ENCODE results near the gene KRT8. TPM values are rescaled to one million over a fixed set of nuclear protein-coding genes. Genes with fewer than 3 reads are reported as not detected.
"Not testable (repeated sequence)": the region's sequence is repeated elsewhere in the genome, so short reads cannot be mapped to it uniquely, and the experiment has no call there.

KRT8 gene
- total RNA-seq, 1 experiment from 2014 or later: 2.8 TPM

- no peaks in the 10 kb centered on the region for H3K36me3 ChIP-seq
- no peaks in the 10 kb centered on the region for H3K9me3 ChIP-seq (replicated peaks)
- no peaks in the 10 kb centered on the region for H3K4me1 ChIP-seq (replicated peaks)
- H3K27ac ChIP-seq: no peak overlapping the region
- no peaks in the 10 kb centered on the region for H3K27me3 ChIP-seq (replicated peaks)
- H3K4me3 ChIP-seq: no peak overlapping the region
- DNase-seq (ENCODE audit: low read depth in 1 of 2, low spot score in 2 of 2): no peak
Measured at GRCh38 chr12:52901715-52902541, 2.9 kb downstream of the KRT8 start.

GRCh38 chr12:52900896-52901714, 3.8 kb downstream of the KRT8 start:
- H3K4me3 ChIP-seq: no peak overlapping the region
- no peaks in the 10 kb centered on the region for H3K4me1 ChIP-seq (replicated peaks)
- no peaks in the 10 kb centered on the region for H3K27me3 ChIP-seq (replicated peaks)
- H3K27ac ChIP-seq: no peak overlapping the region
- H3K9me3 ChIP-seq (replicated peaks): no peaks in the 10 kb centered on the region
- H3K36me3 ChIP-seq: no peaks in the 10 kb centered on the region
- no peak for DNase-seq (ENCODE audit: low read depth in 1 of 2, low spot score in 2 of 2)

DNA sequence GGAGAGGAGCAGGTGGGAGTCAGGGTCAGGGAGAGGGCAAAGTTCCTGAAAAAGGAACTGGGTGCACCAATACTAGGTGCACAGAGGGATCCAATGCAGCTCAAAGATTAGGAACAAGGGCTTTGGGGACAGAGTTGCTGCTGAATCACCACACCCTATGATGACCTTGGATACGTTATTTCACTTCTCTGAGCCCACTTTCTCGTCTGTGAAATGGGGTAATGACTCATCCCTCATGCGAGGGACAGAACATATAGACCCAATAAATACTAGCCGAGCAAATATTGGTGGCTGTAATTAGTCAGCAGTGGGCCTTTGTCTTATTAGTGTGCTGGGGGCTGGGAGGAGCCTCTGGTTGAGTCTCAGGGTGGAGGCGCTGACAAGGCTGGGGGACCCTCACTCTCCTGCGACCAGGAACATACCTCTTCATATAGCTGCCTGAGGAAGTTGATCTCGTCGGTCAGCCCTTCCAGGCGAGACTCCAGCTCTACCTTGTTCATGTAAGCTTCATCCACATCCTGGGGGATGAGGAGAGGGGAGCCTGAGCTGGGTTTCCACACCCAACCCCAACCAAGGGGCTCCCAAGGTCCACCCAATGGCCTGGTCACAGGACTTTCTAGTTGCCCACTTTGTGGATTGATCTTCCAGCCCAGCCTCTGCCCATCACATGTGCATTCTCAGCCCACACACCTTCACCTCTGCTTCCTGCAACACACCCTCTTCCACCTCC, 4.5 kb downstream of the KRT8 start:
- Histone ChIP-seq H3K4me3 (no peak overlapping the region), H3K36me3 (no peaks in the 10 kb centered on the region), H3K27me3 (replicated peaks) (no peaks in the 10 kb centered on the region), H3K4me1 (replicated peaks) (no peaks in the 10 kb centered on the region), H3K27ac (no peak overlapping the region), H3K9me3 (replicated peaks) (no peaks in the 10 kb centered on the region)
- no peak for DNase-seq (ENCODE audit: low read depth in 1 of 2, low spot score in 2 of 2)

- H3K27ac ChIP-seq: no peak overlapping the region
- no peak for DNase-seq (ENCODE audit: low read depth in 1 of 2, low spot score in 2 of 2)
- no peaks in the 10 kb centered on the region for H3K36me3 ChIP-seq
- no peaks in the 10 kb centered on the region for H3K9me3 ChIP-seq (replicated peaks)
- no peaks in the 10 kb centered on the region for H3K4me1 ChIP-seq (replicated peaks)
- H3K27me3 ChIP-seq (replicated peaks): no peaks in the 10 kb centered on the region
- no peak overlapping the region for H3K4me3 ChIP-seq
Measured at GRCh38 chr12:52899338-52900035, 5.4 kb downstream of the KRT8 start.

- Histone ChIP-seq H3K27me3 (replicated peaks) (no peaks in the 10 kb centered on the region), H3K4me3 (no peak overlapping the region), H3K27ac (no peak overlapping the region), H3K9me3 (replicated peaks) (no peaks in the 10 kb centered on the region), H3K36me3 (no peaks in the 10 kb centered on the region), H3K4me1 (replicated peaks) (no peaks in the 10 kb centered on the region)
- no peak for DNase-seq (ENCODE audit: low read depth in 1 of 2, low spot score in 2 of 2)
Measured at GRCh38 chr12:52896190-52897100, 8.4 kb downstream of the KRT8 start.

DNA sequence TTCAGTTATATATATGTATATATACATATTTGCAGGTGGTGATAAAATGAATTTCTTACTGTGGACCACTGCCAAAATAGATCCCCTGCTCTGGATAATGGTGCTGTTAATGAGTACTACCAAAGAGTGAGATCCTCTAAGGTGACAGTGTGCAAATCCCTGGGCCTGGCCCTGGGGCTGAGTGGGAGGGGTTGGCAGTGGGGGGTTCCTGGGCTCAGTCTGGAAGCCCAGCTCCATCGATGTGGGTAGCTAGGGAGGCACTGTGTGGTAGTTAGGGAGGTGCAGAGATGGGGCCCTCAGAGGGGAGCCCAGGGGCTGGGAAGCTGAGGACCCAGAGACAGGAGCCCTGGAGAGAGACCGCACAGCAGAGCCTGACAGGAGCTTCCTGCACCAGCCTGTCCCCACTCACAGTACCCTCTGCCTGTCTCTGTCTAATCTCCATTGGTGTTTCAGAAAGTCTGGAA, 9.1 kb downstream of the KRT8 start:
- H3K27me3 ChIP-seq (replicated peaks): no peaks in the 10 kb centered on the region
- H3K27ac ChIP-seq: no peak overlapping the region
- H3K4me3 ChIP-seq: no peak overlapping the region
- no peaks in the 10 kb centered on the region for H3K4me1 ChIP-seq (replicated peaks)
- DNase-seq (ENCODE audit: low read depth in 1 of 2, low spot score in 2 of 2): no peak
- H3K9me3 ChIP-seq (replicated peaks): no peaks in the 10 kb centered on the region
- H3K36me3 ChIP-seq: no peaks in the 10 kb centered on the region

DNA sequence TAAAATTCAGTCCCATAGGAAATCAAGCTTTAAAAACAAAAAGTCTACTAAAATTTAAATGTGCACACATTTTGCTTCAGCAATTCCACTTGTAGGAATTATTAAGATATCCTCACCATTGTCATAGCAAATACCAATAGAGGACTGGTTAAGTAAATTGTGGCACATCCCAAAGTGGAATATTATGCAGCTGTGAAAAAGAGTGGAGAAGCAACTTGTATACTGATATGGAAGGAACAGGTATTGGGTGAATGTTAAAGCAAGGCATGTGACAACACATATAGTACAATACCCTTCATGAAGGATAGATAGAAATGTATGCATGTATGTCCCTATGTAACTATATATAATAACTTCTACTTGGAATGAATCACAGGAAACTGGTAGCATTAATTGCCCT, 11.9 kb downstream of the KRT8 start:
- no peaks in the 10 kb centered on the region for H3K9me3 ChIP-seq (replicated peaks)
- no peaks in the 10 kb centered on the region for H3K4me1 ChIP-seq (replicated peaks)
- no peaks in the 10 kb centered on the region for H3K27me3 ChIP-seq (replicated peaks)
- no peaks in the 10 kb centered on the region for H3K36me3 ChIP-seq
- no peak overlapping the region for H3K27ac ChIP-seq
- no peak for DNase-seq (ENCODE audit: low read depth in 1 of 2, low spot score in 2 of 2)
- H3K4me3 ChIP-seq: no peak overlapping the region

DNA sequence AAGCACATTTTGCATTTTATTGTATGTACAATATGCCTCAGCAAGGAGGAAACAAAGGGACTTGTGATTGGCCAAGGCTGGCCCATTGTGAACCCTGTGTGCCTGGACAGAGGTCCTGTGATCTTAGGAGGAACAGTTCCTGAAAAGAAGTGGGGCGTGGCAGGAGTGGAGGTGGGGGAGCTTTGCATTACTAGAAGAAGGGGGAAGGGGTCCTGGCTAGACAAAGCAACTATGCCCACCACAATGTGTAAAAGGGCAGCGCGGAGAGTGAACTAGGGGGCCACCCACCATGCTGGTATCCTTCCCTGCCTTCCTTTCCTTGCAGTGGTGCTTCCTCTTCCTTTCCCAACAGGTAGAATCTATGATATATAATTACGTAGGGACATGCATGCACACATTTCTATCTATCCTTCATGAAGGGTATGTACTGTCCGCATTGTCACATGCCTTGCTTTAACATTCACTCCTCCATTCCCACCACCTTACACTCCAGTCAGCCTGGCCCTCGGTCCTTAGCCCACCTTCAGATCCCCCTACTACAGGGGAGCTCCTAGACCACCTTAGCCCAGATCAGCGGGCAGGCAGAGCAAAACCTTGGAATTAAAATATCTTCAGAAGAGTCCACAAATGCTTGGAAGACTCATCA, 12.5 kb downstream of the KRT8 start:
- no peak for DNase-seq (ENCODE audit: low read depth in 1 of 2, low spot score in 2 of 2)
- no peak overlapping the region for H3K4me3 ChIP-seq
- no peak overlapping the region for H3K27ac ChIP-seq
- H3K4me1 ChIP-seq (replicated peaks): no peaks in the 10 kb centered on the region
- H3K27me3 ChIP-seq (replicated peaks): no peaks in the 10 kb centered on the region
- no peaks in the 10 kb centered on the region for H3K9me3 ChIP-seq (replicated peaks)
- no peaks in the 10 kb centered on the region for H3K36me3 ChIP-seq

DNA sequence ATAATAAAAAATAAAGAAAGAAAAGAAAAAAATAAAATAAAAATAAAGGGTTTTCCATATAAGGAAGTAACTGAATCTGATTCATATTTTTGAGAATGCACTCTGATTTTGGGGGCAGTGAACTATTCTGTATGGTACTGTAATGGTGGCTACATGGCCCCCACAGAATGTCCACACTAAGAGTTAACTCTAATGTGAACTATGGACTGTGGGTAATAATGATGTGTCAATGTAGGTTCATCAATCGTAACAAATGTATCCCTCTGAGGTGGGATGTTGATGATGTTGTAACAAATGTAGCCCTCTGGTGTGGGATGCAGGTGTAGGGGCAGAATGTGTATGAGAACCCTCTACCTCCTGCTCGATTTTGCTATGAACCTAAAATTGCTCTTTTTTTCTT, 13.8 kb downstream of the KRT8 start:
- H3K27me3 ChIP-seq (replicated peaks): no peaks in the 10 kb centered on the region
- no peaks in the 10 kb centered on the region for H3K9me3 ChIP-seq (replicated peaks)
- no peak for DNase-seq (ENCODE audit: low read depth in 1 of 2, low spot score in 2 of 2)
- no peak overlapping the region for H3K4me3 ChIP-seq
- no peaks in the 10 kb centered on the region for H3K4me1 ChIP-seq (replicated peaks)
- H3K27ac ChIP-seq: no peak overlapping the region
- H3K36me3 ChIP-seq: no peaks in the 10 kb centered on the region

DNA sequence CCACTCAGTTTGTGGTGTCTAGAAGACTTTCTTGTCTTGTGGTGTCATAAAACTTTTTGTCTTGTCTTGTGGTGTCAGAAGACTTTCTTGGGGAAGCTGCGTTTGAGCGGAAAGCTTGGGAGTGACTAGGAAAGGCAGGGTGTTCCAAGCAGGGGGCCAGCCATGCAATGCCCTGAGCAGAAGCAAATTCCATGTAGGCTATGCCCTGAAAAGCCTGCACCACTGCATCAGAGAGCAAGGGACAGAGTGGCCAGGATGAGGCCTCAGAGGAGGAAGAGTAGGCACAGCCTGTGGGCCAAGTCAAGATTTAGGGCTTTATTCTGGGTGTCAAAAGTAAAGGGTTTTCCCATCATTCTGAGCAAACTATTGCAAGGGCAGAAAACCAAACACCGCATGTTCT, 14.5 kb downstream of the KRT8 start:
- Histone ChIP-seq H3K9me3 (replicated peaks) (no peaks in the 10 kb centered on the region), H3K27ac (no peak overlapping the region), H3K36me3 (no peaks in the 10 kb centered on the region), H3K4me1 (replicated peaks) (no peaks in the 10 kb centered on the region), H3K27me3 (replicated peaks) (no peaks in the 10 kb centered on the region), H3K4me3 (no peak overlapping the region)
- no peak for DNase-seq (ENCODE audit: low read depth in 1 of 2, low spot score in 2 of 2)

- peak; percentile 69 to 76 for DNase-seq (ENCODE audit: low read depth in 1 of 2, low spot score in 2 of 2)
- Histone ChIP-seq H3K4me3 (no peak overlapping the region), H3K4me1 (replicated peaks) (no peaks in the 10 kb centered on the region; the same call in 1 of the 2 replicates), H3K9me3 (replicated peaks) (no peaks in the 10 kb centered on the region), H3K27ac (no peak overlapping the region), H3K36me3 (no peaks in the 10 kb centered on the region), H3K27me3 (replicated peaks) (no peaks in the 10 kb centered on the region)
Measured at GRCh38 chr12:52884526-52885293, 20.2 kb downstream of the KRT8 start.

DNA sequence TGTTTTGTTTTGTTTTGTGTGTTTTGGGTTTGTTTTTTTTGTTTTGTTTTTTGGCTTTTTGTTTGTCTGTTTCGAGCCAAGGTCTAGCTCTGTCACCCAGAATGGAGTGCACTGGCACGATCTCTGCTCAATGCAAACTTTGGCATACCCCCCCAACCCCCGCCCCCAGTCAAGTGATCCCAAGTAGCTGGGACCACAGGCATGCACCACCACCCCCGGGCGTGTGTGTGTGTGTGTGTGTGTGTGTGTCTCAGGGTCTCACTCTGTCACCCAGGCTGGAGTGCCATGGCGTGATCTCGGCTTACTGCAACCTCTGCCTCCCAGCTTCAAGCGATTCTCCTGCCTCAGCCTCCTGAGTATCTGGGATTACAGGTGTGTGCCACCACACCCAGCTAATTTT, 24.4 kb downstream of the KRT8 start:
- peaks cover 15% of the 10 kb centered on the region for H3K4me1 ChIP-seq (replicated peaks)
- not testable (repeated sequence) for H3K27me3 ChIP-seq (replicated peaks); H3K9me3 ChIP-seq (replicated peaks); DNase-seq (ENCODE audit: low read depth in 1 of 2, low spot score in 2 of 2); H3K36me3 ChIP-seq; H3K4me3 ChIP-seq; H3K27ac ChIP-seq
